ENCODE data around the gene GATAD2A.

Gene GATAD2A

DNA sequence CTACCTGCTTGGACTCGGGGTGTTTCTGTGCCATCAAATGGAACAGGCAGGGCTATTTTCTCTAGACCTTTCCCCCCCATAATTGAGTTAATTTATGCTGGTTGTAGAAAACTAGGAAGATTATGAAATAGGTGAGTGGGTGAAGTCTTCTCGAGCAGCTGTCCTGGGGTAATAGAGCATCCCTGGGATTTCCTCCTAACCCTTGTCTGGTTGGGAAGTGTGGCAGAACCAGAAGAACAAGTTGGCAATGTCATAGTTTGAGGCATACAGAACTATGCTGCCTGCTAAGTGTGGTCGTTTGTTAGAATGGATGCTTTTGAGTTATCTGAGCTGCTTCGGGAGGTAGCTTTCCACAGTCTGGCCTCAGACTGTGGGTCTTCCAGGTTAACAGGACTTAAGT, 3.7 kb downstream of the GATAD2A start:
- Histone ChIP-seq H3K9me3 (ENCODE audit: control insufficient read depth, low read length) (no peaks in the 10 kb centered on the region), H3K4me2 (ENCODE audit: low read length) (no peak overlapping the region), H3K79me2 (peaks cover 57% of the 10 kb centered on the region), H3K9ac (no peak overlapping the region), H3K4me1 (peaks cover 8% of the 10 kb centered on the region), H2AFZ (no peak overlapping the region), H3K36me3 (ENCODE audit: control insufficient read depth, insufficient read depth, low read length) (no peaks in the 10 kb centered on the region), H3K4me3 (ENCODE audit: low read depth, low read length) (no peak overlapping the region), H3K27ac (no peak overlapping the region), H3K27me3 (ENCODE audit: control insufficient read depth, insufficient read depth, low read length) (no peaks in the 10 kb centered on the region)
- TF ChIP-seq, protein P1, sequence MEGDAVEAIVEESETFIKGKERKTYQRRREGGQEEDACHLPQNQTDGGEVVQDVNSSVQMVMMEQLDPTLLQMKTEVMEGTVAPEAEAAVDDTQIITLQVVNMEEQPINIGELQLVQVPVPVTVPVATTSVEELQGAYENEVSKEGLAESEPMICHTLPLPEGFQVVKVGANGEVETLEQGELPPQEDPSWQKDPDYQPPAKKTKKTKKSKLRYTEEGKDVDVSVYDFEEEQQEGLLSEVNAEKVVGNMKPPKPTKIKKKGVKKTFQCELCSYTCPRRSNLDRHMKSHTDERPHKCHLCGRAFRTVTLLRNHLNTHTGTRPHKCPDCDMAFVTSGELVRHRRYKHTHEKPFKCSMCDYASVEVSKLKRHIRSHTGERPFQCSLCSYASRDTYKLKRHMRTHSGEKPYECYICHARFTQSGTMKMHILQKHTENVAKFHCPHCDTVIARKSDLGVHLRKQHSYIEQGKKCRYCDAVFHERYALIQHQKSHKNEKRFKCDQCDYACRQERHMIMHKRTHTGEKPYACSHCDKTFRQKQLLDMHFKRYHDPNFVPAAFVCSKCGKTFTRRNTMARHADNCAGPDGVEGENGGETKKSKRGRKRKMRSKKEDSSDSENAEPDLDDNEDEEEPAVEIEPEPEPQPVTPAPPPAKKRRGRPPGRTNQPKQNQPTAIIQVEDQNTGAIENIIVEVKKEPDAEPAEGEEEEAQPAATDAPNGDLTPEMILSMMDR (IDR thresholded peaks at IDR 0.05), result no peak

DNA sequence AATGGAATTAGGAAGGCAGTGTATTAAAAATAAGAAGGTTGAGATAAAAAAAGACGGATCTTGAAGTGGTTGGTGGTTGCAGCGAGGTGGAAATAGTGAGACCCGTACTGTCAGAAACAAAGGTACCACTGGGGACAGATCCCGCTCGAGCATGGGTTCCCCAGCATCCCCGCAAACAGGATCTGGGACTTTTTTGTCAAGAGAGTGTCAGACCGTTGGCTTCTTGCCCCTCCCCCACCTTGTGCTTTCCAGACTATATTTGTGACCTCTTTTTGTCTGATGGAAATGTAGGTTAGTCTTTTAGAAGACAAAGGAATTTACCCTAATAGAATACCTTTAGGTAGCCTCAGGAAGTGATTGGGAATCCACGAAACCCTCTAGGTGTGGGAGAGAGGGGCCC, 4.2 kb downstream of the GATAD2A start:
- H3K4me1 ChIP-seq, result peaks cover 8% of the 10 kb centered on the region
- H3K36me3 ChIP-seq (ENCODE audit: control insufficient read depth, insufficient read depth, low read length), result no peaks in the 10 kb centered on the region
- H2AFZ ChIP-seq, result no peak overlapping the region
- TF ChIP-seq, protein P1 (IDR thresholded peaks at IDR 0.05), result no peak
- H3K9me3 ChIP-seq (ENCODE audit: control insufficient read depth, low read length), result no peaks in the 10 kb centered on the region
- no peak overlapping the region for H3K9ac ChIP-seq
- H3K4me2 ChIP-seq (ENCODE audit: low read length), result no peak overlapping the region
- no peak overlapping the region for H3K27ac ChIP-seq
- peaks cover 58% of the 10 kb centered on the region for H3K79me2 ChIP-seq
- no peak overlapping the region for H3K4me3 ChIP-seq (ENCODE audit: low read depth, low read length)
- H3K27me3 ChIP-seq (ENCODE audit: control insufficient read depth, insufficient read depth, low read length), result no peaks in the 10 kb centered on the region

DNA sequence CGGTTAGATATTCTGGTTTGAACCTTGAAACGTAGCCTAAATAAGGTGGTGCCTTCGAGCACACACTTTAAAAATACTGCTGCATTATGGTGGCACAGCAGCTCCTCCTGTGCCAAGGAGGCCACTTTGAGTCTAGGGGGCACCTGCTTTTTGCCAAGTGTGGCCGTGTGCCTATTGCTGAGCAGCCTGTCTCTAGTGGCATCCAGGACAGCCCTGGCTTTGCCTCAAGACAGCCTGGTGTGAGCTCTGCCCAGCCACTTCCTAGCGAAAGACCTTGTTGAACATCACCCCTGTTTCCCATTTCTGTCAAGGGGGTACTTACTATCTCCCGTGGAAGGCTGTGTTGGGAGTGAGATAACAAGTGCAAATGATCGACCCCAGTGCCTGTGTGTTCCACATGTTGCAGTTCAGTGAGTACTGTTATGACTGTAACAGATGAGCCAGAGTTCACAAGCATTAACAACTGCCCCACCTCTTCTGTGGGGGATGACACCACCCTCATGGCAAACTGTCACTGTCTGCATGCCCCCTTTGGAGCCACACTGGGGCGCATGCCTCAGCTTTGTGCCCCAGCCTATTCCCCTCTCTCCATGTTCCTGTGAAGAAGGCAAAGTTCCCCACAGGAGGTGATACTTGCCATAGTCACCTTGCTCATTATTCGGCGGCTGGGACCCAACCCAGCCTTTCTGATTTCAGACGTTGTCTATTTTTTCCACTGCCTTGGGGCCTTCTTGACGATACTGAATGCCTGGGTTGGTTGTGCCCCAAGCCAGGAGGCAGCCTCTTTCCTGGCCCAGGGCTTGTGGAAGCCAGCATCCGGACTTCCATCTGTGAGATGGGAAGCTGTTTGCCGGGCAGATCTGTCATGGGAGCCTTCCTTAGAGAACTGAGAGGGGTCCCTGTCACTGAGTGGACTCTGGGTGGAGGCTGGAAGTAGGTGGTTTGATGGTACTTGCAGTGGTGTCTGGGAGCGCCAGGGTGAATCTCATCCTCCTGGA, 5.4 kb downstream of the GATAD2A start:
- Histone ChIP-seq H3K79me2 (peaks cover 70% of the 10 kb centered on the region), H3K4me3 (ENCODE audit: low read depth, low read length) (no peak overlapping the region), H3K9me3 (ENCODE audit: control insufficient read depth, low read length) (no peaks in the 10 kb centered on the region), H3K36me3 (ENCODE audit: control insufficient read depth, insufficient read depth, low read length) (no peaks in the 10 kb centered on the region), H3K4me1 (peaks cover 9% of the 10 kb centered on the region), H2AFZ (no peak overlapping the region), H3K27me3 (ENCODE audit: control insufficient read depth, insufficient read depth, low read length) (no peaks in the 10 kb centered on the region), H3K4me2 (ENCODE audit: low read length) (no peak overlapping the region), H3K27ac (no peak overlapping the region), H3K9ac (no peak overlapping the region)
- TF ChIP-seq, protein P1 (IDR thresholded peaks at IDR 0.05), result no peak

DNA sequence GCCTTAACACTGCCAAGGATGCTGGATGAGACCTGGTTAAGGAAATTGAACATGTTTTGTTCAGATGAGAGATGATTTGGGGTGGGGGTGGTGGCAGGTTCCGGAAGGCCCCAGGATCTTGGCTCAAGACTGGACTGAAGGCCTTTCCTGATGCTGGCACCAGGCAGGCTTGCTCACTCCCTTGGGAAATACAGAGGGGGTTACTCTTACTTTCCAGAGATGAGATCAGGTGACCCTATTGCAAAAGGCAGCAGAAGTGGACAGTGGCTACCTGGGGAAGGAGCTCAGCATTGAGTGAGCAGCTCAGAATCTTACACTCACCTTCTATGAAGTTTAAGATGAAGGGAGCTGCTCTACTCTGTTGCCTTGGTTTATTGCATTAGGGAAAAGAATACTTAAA, 10.8 kb downstream of the GATAD2A start:
- Histone ChIP-seq H3K9ac (no peak overlapping the region), H3K27me3 (ENCODE audit: control insufficient read depth, insufficient read depth, low read length) (no peaks in the 10 kb centered on the region), H2AFZ (no peak overlapping the region), H3K36me3 (ENCODE audit: control insufficient read depth, insufficient read depth, low read length) (no peaks in the 10 kb centered on the region), H3K4me3 (ENCODE audit: low read depth, low read length) (no peak overlapping the region), H3K4me1 (peaks cover 15% of the 10 kb centered on the region), H3K27ac (no peak overlapping the region), H3K79me2 (peaks cover 84% of the 10 kb centered on the region), H3K9me3 (ENCODE audit: control insufficient read depth, low read length) (no peaks in the 10 kb centered on the region), H3K4me2 (ENCODE audit: low read length) (no peak overlapping the region)
- TF ChIP-seq, protein P1 (IDR thresholded peaks at IDR 0.05), result no peak
